Measurements from ENCODE around the gene PRR29.

Gene PRR29

DNA sequence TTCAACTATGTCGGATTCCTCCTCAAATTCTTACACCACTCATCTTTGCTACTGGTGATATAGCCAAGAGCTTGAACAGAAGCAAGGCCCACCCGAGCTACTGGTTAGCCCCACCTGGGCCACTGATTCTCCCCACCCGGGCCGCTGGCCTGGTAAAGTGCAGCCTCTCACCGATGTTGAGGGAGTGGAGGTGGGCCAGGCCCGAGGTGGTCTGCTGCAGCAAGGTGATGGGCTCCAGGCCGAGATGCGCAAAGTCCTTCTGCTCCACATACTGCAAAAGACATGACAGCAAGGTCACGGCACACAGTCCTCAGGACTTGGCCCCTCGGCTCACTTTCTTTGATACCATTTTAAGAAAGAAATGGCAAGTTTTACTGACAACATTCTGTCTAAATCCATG lies 55.0 kb downstream of the PRR29 start:
- no peak for DNase-seq

Measured in activated CD8-positive, alpha-beta memory T cell treated with anti-CD3 and anti-CD28 coated beads, Interleukin-2, amount 50 U/mL, for 48 hours (primary cell).